Mesothelial cell of epicardium (in vitro differentiated cells): ENCODE measurements around the gene ZFP57. TPM values are rescaled to one million over a fixed set of nuclear protein-coding genes. Genes with fewer than 3 reads are reported as not detected.

Experiments used
- DNase-seq, 2 experiments: peaks; one replicate each; pipeline ENCODE4 v3.0.0; 2021; ENCODE audit warnings: low spot score in 2 of 2; ENCODE audit not compliant: unreplicated experiment in 2 of 2
- H3K27ac Mint-ChIP-seq: 2 replicates; pipeline ENCODE4 v1.8.0; 2021; ENCODE audit warnings: mixed read lengths
- H3K27me3 Mint-ChIP-seq: 2 replicates; pipeline ENCODE4 v1.8.0; 2021; ENCODE audit warnings: low read depth, mixed read lengths
- H3K36me3 Mint-ChIP-seq: 2 replicates; pipeline ENCODE4 v1.8.0; 2021; ENCODE audit warnings: mixed read lengths
- H3K4me1 Mint-ChIP-seq: 2 replicates; pipeline ENCODE4 v1.8.0; 2021; ENCODE audit warnings: mixed read lengths
- H3K4me3 Mint-ChIP-seq: 2 replicates; pipeline ENCODE4 v1.8.0; 2021; ENCODE audit warnings: mild to moderate bottlenecking, moderate library complexity, mixed read lengths
- H3K9me3 Mint-ChIP-seq: 2 replicates; pipeline ENCODE4 v1.8.0; 2021; ENCODE audit warnings: mixed read lengths
- CTCF ChIP-seq: fragments of 200-600 bp; sonication (generic); IDR thresholded peaks from one replicate; pipeline ENCODE4 v1.5.0; 2021; ENCODE audit warnings: antibody characterized with exemption; ENCODE audit not compliant: unreplicated experiment
- total RNA-seq: library from RNA; stranded (reverse); gene quantifications from 3 replicates; pipeline ENCODE4 v1.2.1, GENCODE V29; 2021

Gene ZFP57
- total RNA-seq, 1 donor from 2014 or later: 0.11 TPM

GRCh38 chr6:29649701-29650673 is 31.0 kb downstream of the ZFP57 start:
- no peaks in the 10 kb centered on the region for H3K9me3 Mint-ChIP-seq
- no peaks in the 10 kb centered on the region for H3K36me3 Mint-ChIP-seq
- peak; percentile 92 for TF ChIP-seq CTCF
- peak overlapping the region; percentile 93 for H3K27ac Mint-ChIP-seq
- peak; percentile 95 to 99 for DNase-seq
- H3K27me3 Mint-ChIP-seq: no peaks in the 10 kb centered on the region
- H3K4me3 Mint-ChIP-seq: peak overlapping the region; percentile 82
- H3K4me1 Mint-ChIP-seq: peaks cover 1% of the 10 kb centered on the region

- H3K36me3 Mint-ChIP-seq: no peaks in the 10 kb centered on the region
- no peaks in the 10 kb centered on the region for H3K9me3 Mint-ChIP-seq
- no peak for DNase-seq
- TF ChIP-seq CTCF: no peak
- H3K27me3 Mint-ChIP-seq: no peaks in the 10 kb centered on the region
- H3K4me3 Mint-ChIP-seq: no peak overlapping the region
- H3K27ac Mint-ChIP-seq: no peak overlapping the region
- H3K4me1 Mint-ChIP-seq: peaks cover 1% of the 10 kb centered on the region
These were observed 32.9 kb downstream of the ZFP57 start for GRCh38 chr6:29647927-29648642.

GRCh38 chr6:29641430-29642148 is 39.4 kb downstream of the ZFP57 start:
- Mint-ChIP-seq H3K27me3 (peaks cover 4% of the 10 kb centered on the region), H3K27ac (no peak overlapping the region), H3K36me3 (no peaks in the 10 kb centered on the region), H3K4me1 (no peaks in the 10 kb centered on the region), H3K4me3 (no peak overlapping the region), H3K9me3 (no peaks in the 10 kb centered on the region)
- no peak for TF ChIP-seq CTCF
- DNase-seq: no peak

- peaks cover 11% of the 10 kb centered on the region for H3K4me1 Mint-ChIP-seq
- H3K4me3 Mint-ChIP-seq: no peak overlapping the region
- DNase-seq: no peak
- H3K36me3 Mint-ChIP-seq: no peaks in the 10 kb centered on the region
- peaks cover 4% of the 10 kb centered on the region for H3K27me3 Mint-ChIP-seq
- H3K9me3 Mint-ChIP-seq: no peaks in the 10 kb centered on the region
- H3K27ac Mint-ChIP-seq: no peak overlapping the region
- TF ChIP-seq CTCF: no peak
These were observed 43.7 kb downstream of the ZFP57 start for GRCh38 chr6:29637247-29637646.

- Mint-ChIP-seq H3K4me3 (peak overlapping the region; percentile 91), H3K27ac (peak overlapping the region; percentile 77), H3K27me3 (peaks cover 7% of the 10 kb centered on the region), H3K4me1 (peaks cover 38% of the 10 kb centered on the region), H3K36me3 (peaks cover 2% of the 10 kb centered on the region), H3K9me3 (no peaks in the 10 kb centered on the region)
- TF ChIP-seq CTCF: no peak
- DNase-seq: no peak
These were observed 47.4 kb downstream of the ZFP57 start for GRCh38 chr6:29633534-29633905.
